Adipose tissue (tissue), 3 donors: ENCODE results near the gene CLMN. TPM values are rescaled to one million over a fixed set of nuclear protein-coding genes. Genes with fewer than 3 reads are reported as not detected.

Experiments used
- H3K27ac ChIP-seq: one replicate; pipeline ENCODE4 v1.5.1; 2013; ENCODE audit warnings: low read depth, low read length
- WGBS, 3 donors: extraction: QIAGEN DNeasy Blood & Tissue Kit; methylation state at CpG; one replicate each; pipeline ENCODE4 v1.1.7; 2013; 5-methylcytosine and 5-hydroxymethylcytosine counted together
- polyA plus RNA-seq, 3 donors: library from polyadenylated mRNA; stranded (reverse); fragments of 200-250 nt; gene quantifications; one replicate each; pipeline ENCODE4 v1.2.3, GENCODE V29; 2013
- donor health status: healthy with polysubstance abuse.
- donor health status: Bipolar disorder and iron deficiency.
- donor health status: healthy.

CLMN gene
- polyA plus RNA-seq, 3 donors, result 11.0 to 25.0 (median 19.7) TPM

DNA sequence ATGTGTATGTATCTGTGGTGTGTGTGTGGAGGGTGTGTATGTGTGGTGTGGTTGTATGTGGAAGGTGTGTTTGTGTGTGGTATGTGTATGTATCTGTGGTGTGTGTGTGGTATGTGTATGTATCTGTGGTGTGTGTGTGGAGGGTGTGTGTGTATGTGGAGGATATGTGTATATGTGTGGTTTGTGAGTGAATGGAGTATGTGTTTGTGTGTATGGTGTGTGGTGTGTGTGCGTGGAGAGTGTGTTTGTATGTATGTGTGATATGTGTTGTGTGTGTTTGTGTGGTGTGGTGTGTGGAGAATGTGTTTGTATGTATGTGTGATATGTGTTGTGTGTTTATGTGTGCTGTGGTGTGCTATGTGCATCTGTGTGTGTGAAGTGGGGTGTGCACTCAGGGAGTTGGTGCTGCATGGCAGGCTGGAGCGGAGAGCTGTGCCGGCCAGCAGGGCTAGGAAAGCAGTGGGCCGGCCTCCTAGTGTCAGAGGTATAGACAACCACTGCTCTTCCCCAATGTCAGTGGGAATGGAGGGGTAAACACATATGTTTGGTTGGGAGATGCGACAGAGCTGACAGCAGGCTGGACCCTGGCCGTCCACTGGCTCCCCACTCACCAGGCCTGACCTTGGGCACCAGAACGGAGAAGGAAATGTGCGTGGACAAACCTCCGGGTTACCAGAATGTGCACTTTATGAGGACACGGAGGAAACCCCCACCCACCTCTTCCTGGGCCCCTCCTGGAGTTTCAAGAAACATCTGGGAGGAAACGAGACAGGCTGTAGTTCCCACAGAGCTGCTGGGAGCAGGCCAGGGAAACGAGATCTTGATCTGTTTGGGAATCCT lies 60.7 kb downstream of the CLMN start:
- H3K27ac ChIP-seq, result no peak overlapping the region
- WGBS, 3 donors, result 35 to 47% (median 44%) methylated on average over 12 of the region's 12 CpGs

DNA sequence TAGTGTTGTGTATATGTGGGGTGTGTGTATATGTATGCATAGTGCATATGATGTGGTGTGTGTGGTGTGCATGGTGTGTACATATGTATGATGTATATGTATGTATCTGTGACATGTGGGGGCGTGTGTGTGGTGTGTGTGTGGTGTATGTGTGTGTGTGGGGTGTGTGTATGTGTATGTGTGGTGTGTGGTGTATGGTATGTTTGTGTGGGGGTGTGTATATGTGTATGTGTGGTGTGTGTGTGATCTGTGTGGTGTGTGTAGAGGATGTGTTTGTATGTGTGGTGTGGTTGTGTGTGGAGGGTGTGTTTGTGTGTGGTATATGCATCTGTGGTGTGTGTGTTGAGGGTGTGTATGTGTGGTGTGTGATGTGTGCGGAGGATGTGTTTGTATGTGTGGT lies 61.6 kb downstream of the CLMN start:
- no peak overlapping the region for H3K27ac ChIP-seq
- 88 to 94% (median 94%) methylated on average over 2 of the region's 2 CpGs for WGBS, 3 donors

DNA sequence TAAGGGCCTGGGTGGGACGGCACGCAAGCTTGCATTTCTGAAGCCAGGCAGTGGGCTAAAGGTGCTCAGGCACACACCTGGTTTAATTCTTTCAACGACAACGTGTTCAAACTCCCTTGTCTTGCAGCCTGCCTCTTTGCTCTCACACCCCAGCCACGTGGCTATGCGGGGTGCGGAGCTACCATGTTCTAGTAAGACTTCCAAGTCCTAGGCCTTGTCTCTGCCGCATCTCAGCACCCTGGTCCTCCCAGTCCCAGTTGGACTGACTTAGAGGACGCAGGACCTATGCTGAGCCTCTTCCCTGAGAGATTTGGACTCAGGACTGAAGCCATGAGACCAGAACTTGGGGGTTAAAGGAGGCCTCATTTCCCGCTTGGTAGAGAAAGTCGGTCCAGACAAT lies 62.2 kb downstream of the CLMN start:
- 91 to 92% (median 92%) methylated on average over 11 of the region's 11 CpGs for WGBS, 3 donors
- no peak overlapping the region for H3K27ac ChIP-seq

DNA sequence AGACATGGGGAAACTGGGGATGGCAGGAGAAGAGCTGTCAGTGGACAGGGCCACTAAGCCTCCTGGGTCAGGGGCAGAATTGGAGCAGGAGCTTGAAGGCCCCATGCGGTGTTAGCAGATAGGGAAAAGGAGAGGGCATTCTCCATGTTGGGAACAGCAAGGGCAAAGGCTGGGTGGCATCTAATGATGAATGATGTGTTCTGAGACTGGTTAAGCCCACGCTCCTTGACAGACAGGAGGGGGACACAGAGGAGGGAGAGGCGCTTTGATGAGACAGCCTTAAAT lies 63.0 kb downstream of the CLMN start:
- no peak overlapping the region for H3K27ac ChIP-seq
- 96 to 97% (median 96%) methylated on average over 3 of the region's 3 CpGs for WGBS, 3 donors

DNA sequence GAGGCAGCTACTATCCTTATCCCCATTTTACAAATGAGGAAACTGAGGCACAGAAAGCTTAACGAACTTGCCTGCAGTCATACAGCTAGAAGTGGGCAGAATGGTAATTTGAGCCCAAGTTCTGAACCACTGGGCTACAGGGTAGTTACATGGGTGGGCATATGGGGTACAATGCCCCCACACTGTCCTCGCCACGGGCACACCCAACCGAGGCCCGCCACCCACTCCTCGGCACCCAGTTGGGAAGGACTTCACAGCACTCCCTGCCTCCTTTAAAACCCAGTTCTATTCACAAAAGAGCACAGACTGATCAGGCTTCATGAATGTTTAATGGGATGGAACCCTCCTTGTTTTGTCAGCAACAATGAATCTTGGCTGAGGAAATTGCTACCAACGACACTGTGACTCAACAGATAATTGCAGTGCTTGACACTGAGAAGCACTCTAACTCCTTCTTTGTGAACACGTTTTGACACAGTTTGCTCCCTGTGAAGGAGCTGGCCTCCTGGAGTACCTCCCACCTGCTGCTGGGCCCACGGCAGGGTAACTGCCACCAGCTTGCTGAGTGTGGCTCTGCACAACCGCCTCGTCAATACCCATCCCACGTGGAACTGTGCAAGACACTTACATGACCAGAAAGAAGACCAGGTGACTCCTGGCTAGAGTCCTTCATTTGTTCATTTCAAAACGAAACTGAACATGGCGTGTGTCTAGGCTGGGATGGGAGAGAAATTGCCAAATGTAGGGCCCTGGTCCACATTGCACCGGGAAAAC lies 63.5 kb downstream of the CLMN start:
- 81 to 85% (median 83%) methylated on average over 15 of the region's 15 CpGs for WGBS, 3 donors
- H3K27ac ChIP-seq, result no peak overlapping the region

DNA sequence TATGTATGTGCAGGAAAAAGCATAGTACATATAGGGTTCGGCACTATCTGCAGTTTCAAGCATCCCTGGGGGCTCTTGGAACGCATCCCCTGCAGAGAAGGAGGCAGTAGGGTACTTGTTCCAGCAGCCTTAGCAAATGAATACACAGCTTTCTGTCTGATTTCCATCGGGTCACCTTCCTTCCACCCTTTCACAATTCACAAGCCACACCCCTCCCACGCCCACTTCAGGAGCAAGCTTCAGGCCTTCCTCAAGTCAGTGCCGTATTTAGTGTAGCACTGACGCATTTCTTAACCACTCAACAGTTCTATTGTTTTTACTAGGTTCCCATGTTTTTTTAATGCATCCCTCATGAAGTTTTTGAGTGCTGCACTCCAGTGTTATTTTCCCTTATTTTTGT lies 64.2 kb downstream of the CLMN start:
- H3K27ac ChIP-seq, result no peak overlapping the region
- WGBS, 3 donors, result 44 to 55% (median 47%) methylated on average over 6 of the region's 6 CpGs

DNA sequence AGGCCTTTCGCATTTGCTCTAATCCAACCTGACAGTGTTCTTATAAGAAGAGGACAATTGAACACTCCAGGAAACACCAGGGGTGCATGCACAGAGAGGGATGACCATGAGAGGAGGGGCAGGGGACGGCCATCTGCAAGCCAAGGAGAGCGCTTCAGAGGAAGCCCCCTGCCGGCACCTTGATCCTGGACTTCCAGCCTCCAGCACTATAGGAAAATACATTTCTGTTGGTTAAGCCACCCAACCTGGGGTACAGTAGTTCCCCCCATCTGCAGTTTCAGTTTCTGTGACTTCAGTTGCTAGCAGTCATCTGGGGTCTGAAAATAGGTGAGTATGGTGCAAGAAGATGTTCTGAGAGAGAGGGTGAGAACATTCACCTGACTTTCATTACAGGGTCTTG lies 64.7 kb downstream of the CLMN start:
- WGBS, 3 donors, result 84 to 96% (median 94%) methylated on average over 4 of the region's 4 CpGs
- no peak overlapping the region for H3K27ac ChIP-seq

DNA sequence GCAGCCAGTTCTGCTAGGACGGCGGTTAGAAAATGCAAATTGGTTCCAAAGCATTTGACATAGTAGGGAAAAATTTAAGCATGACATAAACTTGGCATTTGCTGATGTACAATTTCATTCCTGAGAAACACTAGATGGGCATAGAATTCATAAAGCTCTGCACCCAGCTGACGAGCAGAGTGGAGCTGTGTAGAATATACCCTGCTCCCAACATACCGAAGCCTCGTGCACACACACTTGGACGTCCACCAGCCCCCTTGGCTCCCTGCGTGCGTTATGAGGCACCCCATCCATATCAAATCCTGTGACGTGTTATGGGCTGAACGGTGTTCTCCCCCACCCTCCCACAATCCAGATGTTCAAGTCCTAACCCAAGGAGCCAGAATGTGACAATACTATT lies 65.4 kb downstream of the CLMN start:
- no peak overlapping the region for H3K27ac ChIP-seq
- 60 to 77% (median 77%) methylated on average over 10 of the region's 10 CpGs for WGBS, 3 donors

DNA sequence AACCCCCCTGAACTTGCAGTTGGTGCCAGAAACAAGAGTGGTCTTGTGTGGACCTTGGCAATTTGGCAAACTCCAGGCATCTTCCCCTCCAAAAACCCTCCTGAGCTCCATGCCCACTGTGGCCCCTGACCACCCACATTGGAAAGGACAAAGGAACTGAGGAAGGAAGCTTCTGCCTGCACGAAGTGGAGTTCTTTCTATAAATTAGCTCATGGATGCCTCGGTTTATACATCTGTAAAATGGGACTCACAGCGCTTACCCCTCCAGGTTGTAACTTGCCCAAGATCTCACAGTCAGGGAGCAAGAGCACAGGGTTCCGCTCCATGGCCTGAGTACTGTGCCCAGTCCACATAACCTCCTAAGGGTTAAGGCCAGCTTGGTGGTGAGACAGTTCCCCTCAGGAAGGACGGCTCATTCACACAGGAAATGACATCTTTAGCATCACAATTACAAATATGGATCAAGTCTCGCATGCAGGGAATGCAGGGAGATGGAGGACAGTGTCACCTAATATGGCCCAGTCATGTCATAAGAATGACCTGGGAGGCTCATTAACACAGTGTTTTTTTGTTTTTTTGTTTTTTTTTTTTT lies 66.6 kb downstream of the CLMN start:
- no peak overlapping the region for H3K27ac ChIP-seq
- 75 to 93% (median 80%) methylated on average over 6 of the region's 6 CpGs for WGBS, 3 donors

DNA sequence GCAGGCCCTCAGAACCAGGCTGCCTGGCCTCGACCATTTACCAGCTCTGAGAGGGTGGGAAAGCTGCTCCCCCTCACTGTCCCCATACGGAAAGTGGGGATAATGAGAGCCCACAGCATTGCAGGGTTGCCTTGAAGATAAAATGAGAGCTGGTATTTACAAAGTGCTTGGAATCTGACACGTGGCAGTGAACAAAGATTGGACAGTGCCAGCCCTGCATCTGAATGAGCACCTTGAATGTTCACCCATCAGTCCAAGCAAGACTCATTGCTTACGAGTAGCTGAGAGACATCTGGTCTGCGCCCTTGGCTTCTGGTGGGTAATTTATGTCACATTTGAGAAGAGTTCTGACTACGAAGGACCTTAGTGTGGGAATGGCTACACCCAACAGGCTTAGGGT lies 67.5 kb downstream of the CLMN start:
- 53 to 87% (median 87%) methylated on average over 6 of the region's 6 CpGs for WGBS, 3 donors
- no peak overlapping the region for H3K27ac ChIP-seq

DNA sequence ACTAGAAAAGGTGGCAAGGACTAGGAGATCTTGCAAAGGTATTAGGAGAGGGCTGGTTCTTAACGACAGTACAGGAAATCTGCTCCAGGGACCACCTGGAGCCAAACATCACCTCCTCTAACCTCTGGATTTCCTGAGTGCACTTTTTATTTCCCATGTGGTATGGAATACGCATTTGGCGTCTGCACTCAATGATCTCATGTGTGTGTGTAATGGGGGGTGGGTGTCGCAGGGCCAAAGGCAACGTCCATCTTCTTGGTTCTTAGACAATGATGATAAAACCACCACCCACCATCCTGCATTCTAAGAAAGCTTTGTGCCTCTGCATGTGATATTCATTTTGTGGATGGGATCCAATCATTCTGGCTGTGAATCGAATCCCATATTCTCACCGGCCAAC lies 68.8 kb downstream of the CLMN start:
- no peak overlapping the region for H3K27ac ChIP-seq
- 71 to 85% (median 73%) methylated on average over 7 of the region's 7 CpGs for WGBS, 3 donors

DNA sequence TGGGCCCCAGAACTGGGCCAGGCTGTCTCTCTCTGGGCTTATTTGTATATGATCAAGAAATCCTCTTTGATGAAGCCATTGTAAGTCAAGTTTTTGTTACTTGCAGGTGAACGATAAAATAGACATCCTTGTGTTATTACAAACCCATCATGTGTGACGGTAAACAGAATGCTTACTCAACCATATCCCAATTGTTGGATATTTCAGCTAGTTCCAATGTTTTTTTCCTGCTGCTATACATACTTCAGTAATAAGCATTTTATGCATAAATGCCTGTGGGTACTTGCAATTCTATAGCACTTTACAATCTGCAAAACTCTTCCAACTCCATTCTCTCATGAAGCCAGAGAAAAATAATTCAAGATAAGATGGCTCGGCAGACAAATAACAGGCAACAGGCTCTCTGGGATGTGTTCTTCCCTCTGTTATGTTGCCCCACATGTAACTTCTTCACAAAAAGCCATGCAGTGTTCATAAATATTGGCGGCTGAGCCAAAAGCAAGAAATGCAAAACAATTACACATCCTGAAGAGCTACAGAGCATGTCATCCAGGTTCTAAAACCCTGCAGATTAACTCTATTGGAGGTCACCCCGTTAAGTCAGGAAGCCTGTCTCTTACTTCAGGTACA lies 69.5 kb downstream of the CLMN start:
- H3K27ac ChIP-seq, result no peak overlapping the region
- WGBS, 3 donors, result 73 to 80% (median 78%) methylated on average over 5 of the region's 5 CpGs

DNA sequence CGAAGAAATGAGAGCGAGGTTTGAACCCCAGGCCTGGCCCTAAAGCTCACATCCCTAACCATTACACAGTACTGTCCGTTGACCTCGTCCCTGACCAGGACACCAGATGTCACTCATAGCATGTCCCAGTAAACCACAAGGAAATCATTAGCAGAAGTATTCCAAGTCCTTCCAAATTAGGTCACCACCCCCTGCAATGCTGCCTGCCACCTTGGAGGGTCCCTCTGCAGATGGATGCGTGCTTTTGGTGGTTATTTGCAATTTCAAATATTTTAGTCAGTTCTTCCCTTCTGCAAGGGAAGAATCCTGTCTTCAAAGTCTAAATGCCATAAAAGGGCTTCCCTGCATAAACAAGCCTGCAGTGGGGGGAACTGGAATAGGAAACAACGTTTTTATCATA lies 71.3 kb downstream of the CLMN start:
- WGBS, 3 donors, result 53 to 64% (median 60%) methylated on average over 6 of the region's 6 CpGs
- H3K27ac ChIP-seq, result no peak overlapping the region

DNA sequence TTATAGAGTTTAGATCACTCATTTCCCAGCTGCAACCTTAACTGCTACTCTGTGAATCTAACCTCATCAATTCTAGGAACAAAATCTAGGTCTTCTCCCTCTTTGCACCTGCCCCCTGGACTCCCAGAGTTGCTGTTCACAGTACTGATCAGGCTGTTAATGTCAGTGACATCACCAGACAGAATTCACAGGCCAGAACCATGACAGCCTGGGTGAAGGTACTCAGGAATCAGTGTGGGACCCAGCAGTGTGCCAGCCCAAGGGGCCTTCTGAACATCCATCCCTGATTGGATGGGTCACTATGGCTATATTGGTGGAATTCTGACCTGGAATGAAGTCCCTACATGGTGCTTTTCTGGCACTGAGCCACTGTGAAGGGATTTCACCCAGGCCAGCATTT lies 72.8 kb downstream of the CLMN start:
- H3K27ac ChIP-seq, result no peak overlapping the region

DNA sequence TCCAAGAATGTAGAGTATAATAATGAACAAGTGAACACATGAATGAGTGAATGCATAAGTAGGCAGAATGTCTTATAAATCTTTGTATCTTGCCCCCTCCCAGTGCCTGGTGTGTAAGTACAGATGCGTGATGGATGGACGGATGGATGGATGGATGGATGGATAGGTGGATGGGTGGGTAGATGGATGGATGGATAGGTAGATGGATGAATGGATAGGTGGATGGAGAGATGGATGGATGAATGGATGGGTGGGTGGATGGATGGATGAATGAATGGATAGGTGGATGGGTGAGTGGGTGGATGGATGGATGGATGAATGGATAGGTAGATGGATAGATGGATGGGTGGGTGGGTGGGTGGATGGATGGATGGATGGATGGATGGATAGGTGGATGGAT lies 74.4 kb downstream of the CLMN start:
- no peak overlapping the region for H3K27ac ChIP-seq
- WGBS, 3 donors, result 97 to 100% (median 98%) methylated on average over 2 of the region's 2 CpGs

DNA sequence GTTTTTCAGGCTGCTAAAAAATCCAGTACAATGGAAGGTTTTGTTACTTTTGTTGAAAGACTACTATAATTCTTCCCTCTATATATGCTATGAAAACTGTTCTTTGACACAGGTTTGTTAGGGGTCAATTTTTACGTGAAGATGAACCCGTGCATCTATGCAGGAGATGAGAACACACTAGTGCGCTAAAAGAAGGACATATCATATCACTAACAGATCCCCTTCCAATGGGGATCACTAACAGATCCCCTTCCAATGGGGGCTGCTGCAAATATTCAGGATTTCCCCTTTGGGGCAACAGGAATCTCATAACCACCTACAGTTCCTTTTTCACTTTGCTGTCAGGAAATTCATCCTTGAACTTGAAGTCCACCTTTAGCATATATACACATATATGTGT lies 75.1 kb downstream of the CLMN start:
- 94 to 95% (median 94%) methylated on average over 3 of the region's 3 CpGs for WGBS, 3 donors
- H3K27ac ChIP-seq, result no peak overlapping the region

DNA sequence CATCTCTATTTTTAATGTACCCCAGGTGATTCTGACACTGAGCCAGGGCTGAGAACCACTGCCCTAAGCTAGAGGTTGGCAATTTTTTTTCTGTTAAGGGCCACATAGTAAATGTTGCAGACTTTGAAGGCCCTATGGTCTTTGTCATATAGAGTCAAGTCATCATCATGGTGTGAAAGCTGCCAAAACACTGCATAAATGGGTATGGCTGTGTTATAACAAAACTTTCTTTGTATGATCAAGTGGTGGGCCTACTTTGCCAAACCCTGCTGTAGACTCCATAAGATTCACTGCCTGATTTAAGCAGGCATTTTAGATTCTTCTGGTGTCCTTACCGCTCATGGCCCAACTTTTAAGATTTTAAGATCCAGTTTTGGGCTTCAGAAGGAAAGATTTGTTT lies 76.8 kb downstream of the CLMN start:
- no peak overlapping the region for H3K27ac ChIP-seq
- WGBS, 3 donors, result 97 to 100% (median 100%) methylated on average over 1 of the region's 1 CpG

DNA sequence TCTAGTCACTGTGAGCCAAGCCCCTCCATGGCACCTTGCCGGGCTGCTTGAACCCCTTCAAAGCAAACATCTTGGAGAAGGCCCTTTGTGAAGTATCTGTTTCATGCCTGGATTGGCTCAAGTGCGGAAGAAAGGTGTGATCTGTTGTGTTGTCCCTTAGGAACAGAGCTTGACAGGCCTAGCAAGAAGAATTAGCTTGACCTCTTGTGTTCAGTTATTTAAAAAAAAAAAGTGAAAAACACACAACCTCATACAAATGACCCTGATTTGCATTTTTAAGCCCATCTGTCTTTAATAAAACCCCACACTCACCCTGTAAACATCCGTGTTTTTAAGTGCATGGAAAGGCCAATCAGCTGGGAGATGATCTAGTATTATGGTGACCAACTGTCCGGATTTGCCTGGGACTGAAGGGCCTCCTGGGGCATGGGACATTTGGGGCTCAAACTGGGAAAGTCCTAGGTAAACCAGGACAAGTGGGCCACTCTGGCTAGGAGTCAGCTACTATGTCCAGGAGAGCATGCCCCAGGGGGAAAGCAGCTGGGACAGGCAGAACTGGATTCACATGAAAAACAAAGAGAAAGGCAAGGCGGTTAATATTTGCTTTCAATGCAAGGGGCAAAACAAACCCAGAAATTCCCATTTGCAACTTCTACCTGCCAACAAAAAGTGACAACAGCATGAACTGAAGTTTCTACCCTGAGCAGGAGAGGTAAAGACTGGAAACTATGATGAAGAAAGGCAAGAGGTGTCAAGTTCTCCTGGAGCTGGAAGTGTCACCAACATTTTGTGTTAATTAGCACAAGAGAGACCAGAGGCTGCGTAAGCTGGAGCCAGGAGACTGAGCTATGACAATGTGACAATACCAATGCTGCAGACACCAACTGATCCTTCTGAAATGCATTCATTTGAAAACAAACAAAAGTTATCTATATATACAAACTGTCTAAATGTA lies 78.6 kb downstream of the CLMN start:
- H3K27ac ChIP-seq, result no peak overlapping the region
- 69 to 80% (median 72%) methylated on average over 6 of the region's 6 CpGs for WGBS, 3 donors
